Subcutaneous adipose tissue (tissue), 4 donors: ENCODE measurements around the gene APPBP2. TPM values are rescaled to one million over a fixed set of nuclear protein-coding genes. Genes with fewer than 3 reads are reported as not detected.

Experiments used
- total RNA-seq, 4 donors: library from RNA; depleted of rRNA; stranded (reverse); fragments of >200 nt; gene quantifications; one replicate each; pipeline ENCODE4 v1.1.0, GENCODE V29; 2016
- TF ChIP-seq, protein P1 (sequence below): fragments of 450-650 bp; IDR thresholded peaks from one replicate; pipeline ENCODE4 v1.5.1; 2016; ENCODE audit warnings: low read depth, mild to moderate bottlenecking, control low read depth, antibody characterized with exemption, moderate library complexity

Gene APPBP2
- total RNA-seq, 4 donors from 2014 or later: 27.7 to 39.9 (median 36.3) TPM

- TF ChIP-seq, protein P1, sequence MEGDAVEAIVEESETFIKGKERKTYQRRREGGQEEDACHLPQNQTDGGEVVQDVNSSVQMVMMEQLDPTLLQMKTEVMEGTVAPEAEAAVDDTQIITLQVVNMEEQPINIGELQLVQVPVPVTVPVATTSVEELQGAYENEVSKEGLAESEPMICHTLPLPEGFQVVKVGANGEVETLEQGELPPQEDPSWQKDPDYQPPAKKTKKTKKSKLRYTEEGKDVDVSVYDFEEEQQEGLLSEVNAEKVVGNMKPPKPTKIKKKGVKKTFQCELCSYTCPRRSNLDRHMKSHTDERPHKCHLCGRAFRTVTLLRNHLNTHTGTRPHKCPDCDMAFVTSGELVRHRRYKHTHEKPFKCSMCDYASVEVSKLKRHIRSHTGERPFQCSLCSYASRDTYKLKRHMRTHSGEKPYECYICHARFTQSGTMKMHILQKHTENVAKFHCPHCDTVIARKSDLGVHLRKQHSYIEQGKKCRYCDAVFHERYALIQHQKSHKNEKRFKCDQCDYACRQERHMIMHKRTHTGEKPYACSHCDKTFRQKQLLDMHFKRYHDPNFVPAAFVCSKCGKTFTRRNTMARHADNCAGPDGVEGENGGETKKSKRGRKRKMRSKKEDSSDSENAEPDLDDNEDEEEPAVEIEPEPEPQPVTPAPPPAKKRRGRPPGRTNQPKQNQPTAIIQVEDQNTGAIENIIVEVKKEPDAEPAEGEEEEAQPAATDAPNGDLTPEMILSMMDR: no peak
Measured at GRCh38 chr17:60529806-60530205, 3.8 kb upstream of the APPBP2 start.

DNA sequence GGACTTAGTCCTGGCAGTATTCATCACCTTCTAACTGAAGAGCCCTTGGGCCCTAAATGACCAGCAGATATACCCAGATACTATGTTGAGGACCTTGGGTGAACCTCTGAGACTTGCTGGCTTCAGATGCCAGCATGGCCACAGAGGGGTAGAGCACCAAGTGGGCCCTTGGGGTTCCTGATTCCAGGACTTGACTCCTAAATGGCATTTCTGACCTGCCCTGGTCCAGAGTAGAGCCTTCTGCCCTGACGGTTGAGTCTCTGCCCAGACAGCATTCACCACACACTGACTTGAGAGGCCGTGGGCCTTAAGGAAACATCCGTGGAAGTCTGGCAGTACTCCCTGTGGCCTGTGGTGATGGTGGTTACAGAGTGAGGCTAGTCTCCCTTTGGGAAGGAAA lies 2.8 kb upstream of the APPBP2 start:
- TF ChIP-seq, protein P1: no peak

- TF ChIP-seq, protein P1: no peak
Measured at GRCh38 chr17:60527701-60528100, 1.7 kb upstream of the APPBP2 start.

DNA sequence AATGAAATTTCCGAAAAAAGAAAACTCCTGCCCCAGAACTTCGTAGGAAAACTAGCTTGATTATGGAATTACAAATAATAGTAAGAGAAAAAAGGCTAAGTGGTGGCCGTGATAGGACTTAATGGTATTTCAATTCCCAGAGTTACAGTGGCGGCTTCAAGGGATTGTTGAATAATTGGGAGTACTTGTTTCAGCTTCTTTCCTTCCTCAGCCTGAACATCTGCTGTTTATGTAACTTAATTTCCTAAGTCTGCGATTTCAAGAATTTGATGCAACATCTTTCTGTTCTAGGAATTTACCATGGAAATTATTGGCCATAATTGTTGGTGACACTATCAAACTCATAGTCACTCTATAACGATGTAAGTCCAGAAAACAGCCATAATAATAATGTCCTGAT lies 684 bp upstream of the APPBP2 start:
- TF ChIP-seq, protein P1: no peak

DNA sequence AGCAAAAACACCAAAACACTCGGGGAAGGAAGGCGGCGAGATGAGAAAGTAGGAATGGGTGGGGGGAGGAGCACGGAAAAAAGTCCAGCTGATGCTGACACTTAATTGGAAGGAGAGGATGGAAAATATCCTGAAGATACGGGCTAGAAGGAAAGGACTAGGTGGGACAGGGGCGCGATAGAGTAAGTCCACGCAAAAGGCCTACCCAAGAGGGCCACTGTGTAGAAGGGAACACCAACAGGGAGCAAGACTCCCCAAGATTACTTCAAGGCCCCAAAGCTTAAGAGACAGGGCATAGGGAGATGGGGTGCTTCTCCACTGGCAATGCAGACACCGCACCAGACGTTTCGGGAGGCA lies 736 bp downstream of the APPBP2 start:
- TF ChIP-seq, protein P1: no peak

GRCh38 chr17:60524463-60525327 lies 1.3 kb downstream of the APPBP2 start:
- TF ChIP-seq, protein P1: no peak

DNA sequence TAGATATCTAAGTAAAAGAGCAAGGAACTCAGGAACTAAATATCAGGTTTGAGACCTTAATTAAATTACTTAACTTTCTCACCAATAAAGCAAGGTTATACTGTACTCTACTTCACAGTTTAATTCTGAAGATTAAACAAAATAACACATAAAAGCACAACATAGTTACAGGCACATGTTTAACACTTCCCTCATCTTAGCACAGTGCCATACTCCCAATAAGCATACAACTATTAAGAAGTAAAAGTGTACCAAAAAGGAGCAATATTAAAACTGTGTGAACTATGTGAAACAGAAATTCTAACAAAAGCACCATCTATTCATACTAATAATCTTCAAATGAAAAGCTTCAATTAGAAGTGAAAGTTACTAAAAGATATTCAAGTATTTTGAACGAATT lies 2.2 kb downstream of the APPBP2 start:
- TF ChIP-seq, protein P1: no peak
